Osteoblast (primary cell): Measurements from ENCODE around the gene PER2. TPM values are rescaled to one million over a fixed set of nuclear protein-coding genes. Genes with fewer than 3 reads are reported as not detected.
"Not testable (repeated sequence)": the region's sequence is repeated elsewhere in the genome, so short reads cannot be mapped to it uniquely, and the experiment has no call there.

Experiments used
- DNase-seq: peaks from one replicate; pipeline ENCODE4 v3.0.0; 2011; ENCODE audit warnings: low spot score, mixed read lengths; ENCODE audit not compliant: insufficient read length; ENCODE audit errors: missing footprints
- H2AFZ ChIP-seq: 2 replicates; pipeline ENCODE4 v1.6.0; 2011; ENCODE audit warnings: mild to moderate bottlenecking, low read length
- H3K27ac ChIP-seq: 2 replicates; pipeline ENCODE4 v1.5.1; 2011; ENCODE audit warnings: mild to moderate bottlenecking, low read depth, low read length, moderate library complexity
- H3K27me3 ChIP-seq: 2 replicates; pipeline ENCODE4 v1.6.0; 2012; ENCODE audit warnings: mild to moderate bottlenecking, control low read depth, inconsistent platforms, low read length, moderate library complexity; ENCODE audit not compliant: insufficient read depth
- H3K36me3 ChIP-seq: 2 replicates; pipeline ENCODE4 v1.5.1; 2011; ENCODE audit warnings: mild to moderate bottlenecking, low read length, control low read depth, moderate library complexity; ENCODE audit not compliant: insufficient read depth
- H3K4me1 ChIP-seq: 2 replicates; pipeline ENCODE4 v1.5.1; 2011; ENCODE audit warnings: mild to moderate bottlenecking, low read length, control low read depth, moderate library complexity; ENCODE audit not compliant: insufficient read depth
- H3K4me2 ChIP-seq: 2 replicates; pipeline ENCODE4 v1.6.0; 2011; ENCODE audit warnings: mild to moderate bottlenecking, low read length; ENCODE audit not compliant: insufficient read depth
- H3K4me3 ChIP-seq: fragments of 200-600 bp; sonication (generic); 3 replicates; pipeline ENCODE4 v1.5.1; 2012; ENCODE audit warnings: mild to moderate bottlenecking, low read length, inconsistent platforms; ENCODE audit not compliant: insufficient read depth
- H3K79me2 ChIP-seq: 2 replicates; pipeline ENCODE4 v1.6.0; 2012; ENCODE audit warnings: mild to moderate bottlenecking, low read length, control low read depth, inconsistent platforms; ENCODE audit not compliant: insufficient read depth
- H3K9me3 ChIP-seq: 2 replicates; pipeline ENCODE4 v1.5.1; 2011; ENCODE audit warnings: low read depth, low read length, control low read depth
- H4K20me1 ChIP-seq: 2 replicates; pipeline ENCODE4 v1.6.0; 2012; ENCODE audit warnings: mild to moderate bottlenecking, low read length, control low read depth; ENCODE audit not compliant: insufficient read depth
- CTCF ChIP-seq: IDR thresholded peaks from 2 replicates; pipeline ENCODE4 v1.5.1; 2011; ENCODE audit warnings: mild to moderate bottlenecking, low read depth, low read length, moderate library complexity; ENCODE audit errors: extremely low read depth
- total RNA-seq: library from RNA; depleted of rRNA; stranded (reverse); fragments of >200 nt; gene quantifications from 2 replicates; pipeline ENCODE4 v1.2.3, GENCODE V29; 2012

The PER2 gene
- total RNA-seq, 1 donor = 9.4 TPM

GRCh38 chr2:238326801-238327365 lies 38.5 kb upstream of the PER2 start:
- H3K27me3 ChIP-seq = no peaks in the 10 kb centered on the region
- no peak overlapping the region for H3K4me3 ChIP-seq
- H3K4me2 ChIP-seq = no peak overlapping the region
- no peaks in the 10 kb centered on the region for H3K9me3 ChIP-seq
- no peak overlapping the region for H2AFZ ChIP-seq
- H3K4me1 ChIP-seq = no peaks in the 10 kb centered on the region
- TF ChIP-seq CTCF = no peak
- peaks cover 13% of the 10 kb centered on the region for H4K20me1 ChIP-seq
- DNase-seq = no peak
- peaks cover 65% of the 10 kb centered on the region for H3K79me2 ChIP-seq
- H3K36me3 ChIP-seq = peaks cover 37% of the 10 kb centered on the region
- no peak overlapping the region for H3K27ac ChIP-seq

GRCh38 chr2:238325694-238326093 lies 37.3 kb upstream of the PER2 start:
- Histone ChIP-seq H3K27me3 (no peaks in the 10 kb centered on the region), H3K4me1 (peaks cover 8% of the 10 kb centered on the region), H3K4me3 (no peak overlapping the region), H3K9me3 (no peaks in the 10 kb centered on the region), H3K4me2 (no peak overlapping the region), H2AFZ (no peak overlapping the region), H4K20me1 (peaks cover 22% of the 10 kb centered on the region), H3K27ac (no peak overlapping the region), H3K36me3 (peaks cover 36% of the 10 kb centered on the region), H3K79me2 (peaks cover 67% of the 10 kb centered on the region)
- no peak for DNase-seq
- TF ChIP-seq CTCF = no peak

GRCh38 chr2:238324248-238324647 lies 35.8 kb upstream of the PER2 start:
- peaks cover 21% of the 10 kb centered on the region for H3K36me3 ChIP-seq
- not testable (repeated sequence) for H3K27ac ChIP-seq, H3K4me2 ChIP-seq, DNase-seq, H2AFZ ChIP-seq, H3K9me3 ChIP-seq, H3K27me3 ChIP-seq, H3K4me3 ChIP-seq
- peaks cover 59% of the 10 kb centered on the region for H3K79me2 ChIP-seq
- peaks cover 13% of the 10 kb centered on the region for H3K4me1 ChIP-seq
- peaks cover 22% of the 10 kb centered on the region for H4K20me1 ChIP-seq

- H3K9me3 ChIP-seq = no peaks in the 10 kb centered on the region
- H4K20me1 ChIP-seq = peaks cover 19% of the 10 kb centered on the region
- no peak for TF ChIP-seq CTCF
- no peak for DNase-seq
- peaks cover 4% of the 10 kb centered on the region for H3K27me3 ChIP-seq
- no peak overlapping the region for H2AFZ ChIP-seq
- H3K4me2 ChIP-seq = no peak overlapping the region
- H3K27ac ChIP-seq = no peak overlapping the region
- peaks cover 13% of the 10 kb centered on the region for H3K4me1 ChIP-seq
- peaks cover 49% of the 10 kb centered on the region for H3K79me2 ChIP-seq
- peaks cover 5% of the 10 kb centered on the region for H3K36me3 ChIP-seq
- no peak overlapping the region for H3K4me3 ChIP-seq
Measured at GRCh38 chr2:238322001-238322411, 33.6 kb upstream of the PER2 start.
